ENCODE data around the gene DYSF.

Gene DYSF

GRCh38 chr2:71466301-71467179, 13.2 kb downstream of the DYSF start:
- H3K4me3 ChIP-seq (ENCODE audit: low read length), result peak overlapping the region; percentile 72
- DNase-seq (ENCODE audit: low read depth), result no peak
- no peak for TF ChIP-seq CTCF (conservative IDR thresholded peaks at IDR 0.05; ENCODE audit: low read depth, low read length)

- no peak for TF ChIP-seq CTCF (conservative IDR thresholded peaks at IDR 0.05; ENCODE audit: low read depth, low read length)
- no peak for DNase-seq (ENCODE audit: low read depth)
- peak overlapping the region; percentile 72 for H3K4me3 ChIP-seq (ENCODE audit: low read length)
Observed at GRCh38 chr2:71467180-71467815, 13.9 kb downstream of the DYSF start.

GRCh38 chr2:71468279-71469015, 15.1 kb downstream of the DYSF start:
- no peak for TF ChIP-seq CTCF (conservative IDR thresholded peaks at IDR 0.05; ENCODE audit: low read depth, low read length)
- no peak for DNase-seq (ENCODE audit: low read depth)
- H3K4me3 ChIP-seq (ENCODE audit: low read length), result no peak overlapping the region

- DNase-seq (ENCODE audit: low read depth), result no peak
- H3K4me3 ChIP-seq (ENCODE audit: low read length), result no peak overlapping the region
- TF ChIP-seq CTCF (conservative IDR thresholded peaks at IDR 0.05; ENCODE audit: low read depth, low read length), result no peak
Observed at GRCh38 chr2:71469403-71470398, 16.3 kb downstream of the DYSF start.

GRCh38 chr2:71471276-71471675, 17.9 kb downstream of the DYSF start:
- no peak overlapping the region for H3K4me3 ChIP-seq (ENCODE audit: low read length)
- DNase-seq (ENCODE audit: low read depth), result no peak
- TF ChIP-seq CTCF (conservative IDR thresholded peaks at IDR 0.05; ENCODE audit: low read depth, low read length), result no peak

GRCh38 chr2:71472019-71472418, 18.7 kb downstream of the DYSF start:
- no peak for TF ChIP-seq CTCF (conservative IDR thresholded peaks at IDR 0.05; ENCODE audit: low read depth, low read length)
- no peak for DNase-seq (ENCODE audit: low read depth)
- no peak overlapping the region for H3K4me3 ChIP-seq (ENCODE audit: low read length)
